Thoracic aorta (tissue), 2 donors: ENCODE results near the gene MEIKIN. TPM values are rescaled to one million over a fixed set of nuclear protein-coding genes. Genes with fewer than 3 reads are reported as not detected.

Experiments
- ATAC-seq: fragments of 150-250 bp; one replicate; pipeline ENCODE4 v1.8.0; 2017; ENCODE audit warnings: low read depth; ENCODE audit not compliant: insufficient number of reproducible peaks, low FRiP score
- DNase-seq: peaks from one replicate; pipeline ENCODE4 v3.0.0-alpha.2; 2020; ENCODE audit warnings: low spot score
- H3K27ac ChIP-seq, 2 donors: fragments of 200-600 bp; sonication (generic); 1 replicate in 1 of 2; 2 replicates in 1 of 2; pipeline ENCODE4 v1.5.1; 2016; ENCODE audit warnings: mild to moderate bottlenecking in 2 of 2, moderate library complexity in 2 of 2
- H3K27me3 ChIP-seq: fragments of 200-600 bp; sonication (generic); replicated peaks from 2 replicates; pipeline ENCODE4 v1.6.0; 2016; ENCODE audit warnings: mild to moderate bottlenecking; ENCODE audit not compliant: insufficient read depth
- H3K36me3 ChIP-seq: fragments of 200-600 bp; sonication (generic); one replicate; pipeline ENCODE4 v1.5.1; 2016
- H3K4me1 ChIP-seq, 2 donors: fragments of 200-600 bp; sonication (generic); 1 replicate in 1 of 2; 2 replicates in 1 of 2; pipeline versions ENCODE4 v1.5.1 to v1.6.0; 2016; ENCODE audit warnings: low read depth in 2 of 2, mild to moderate bottlenecking in 1 of 2; ENCODE audit not compliant: control insufficient read depth in 1 of 2
- H3K4me3 ChIP-seq: fragments of 200-600 bp; sonication (generic); 2 replicates; pipeline ENCODE4 v1.5.1; 2016; ENCODE audit warnings: mild to moderate bottlenecking
- H3K9me3 ChIP-seq: fragments of 200-600 bp; sonication (generic); 2 replicates; pipeline ENCODE4 v1.5.1; 2016
- total RNA-seq, 2 donors: library from RNA; depleted of rRNA; stranded (reverse); fragments of >200 nt; gene quantifications; one replicate each; pipeline versions ENCODE4 v1.1.0 to v1.2.3, GENCODE V29; 2016
- TF ChIP-seq, protein P1 (sequence below): fragments of 200-600 bp; sonication (generic); IDR thresholded peaks from one replicate; pipeline ENCODE4 v1.5.1; 2019; ENCODE audit warnings: antibody characterized with exemption

The MEIKIN gene
- total RNA-seq, 2 donors from 2014 or later = not detected

DNA sequence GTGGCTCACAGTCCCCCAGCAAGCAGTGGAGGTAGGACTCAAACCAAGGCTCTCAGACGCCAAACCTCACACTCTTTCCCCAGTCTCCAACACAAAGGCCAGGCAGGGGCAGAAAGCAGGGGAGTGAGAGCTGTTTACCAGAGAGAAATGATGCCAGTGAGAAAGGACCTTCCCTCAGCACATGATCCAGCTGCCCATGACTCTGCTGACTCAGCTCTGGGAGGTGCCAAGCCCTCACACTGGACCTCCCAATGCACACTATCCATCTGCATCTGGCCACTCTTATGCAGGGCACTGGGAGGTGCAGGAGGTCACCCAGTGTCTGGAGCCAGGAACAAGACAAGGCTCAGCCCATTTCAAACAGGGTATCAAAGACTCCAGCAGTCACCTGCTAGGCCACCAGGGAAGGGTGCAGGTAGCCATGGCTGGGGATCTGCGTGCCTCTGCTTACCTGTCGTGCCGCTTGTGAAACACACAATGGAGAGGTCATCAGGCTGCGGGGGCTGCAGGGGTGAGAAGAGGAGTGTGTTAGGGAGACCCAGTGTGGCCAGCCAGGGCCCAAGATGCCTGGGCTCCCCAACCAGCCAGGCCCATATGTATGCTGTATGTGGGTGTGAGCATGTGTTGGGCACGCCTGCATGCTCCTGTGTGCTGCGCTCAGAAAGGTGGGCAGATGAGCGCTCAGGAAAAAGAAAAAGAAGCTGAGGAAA is 39.6 kb upstream of the MEIKIN start:
- no peak overlapping the region for H3K27ac ChIP-seq
- ATAC-seq = no peak
- H3K27me3 ChIP-seq = no peaks in the 10 kb centered on the region
- no peak overlapping the region for H3K4me3 ChIP-seq
- DNase-seq = no peak
- TF ChIP-seq, protein P1, sequence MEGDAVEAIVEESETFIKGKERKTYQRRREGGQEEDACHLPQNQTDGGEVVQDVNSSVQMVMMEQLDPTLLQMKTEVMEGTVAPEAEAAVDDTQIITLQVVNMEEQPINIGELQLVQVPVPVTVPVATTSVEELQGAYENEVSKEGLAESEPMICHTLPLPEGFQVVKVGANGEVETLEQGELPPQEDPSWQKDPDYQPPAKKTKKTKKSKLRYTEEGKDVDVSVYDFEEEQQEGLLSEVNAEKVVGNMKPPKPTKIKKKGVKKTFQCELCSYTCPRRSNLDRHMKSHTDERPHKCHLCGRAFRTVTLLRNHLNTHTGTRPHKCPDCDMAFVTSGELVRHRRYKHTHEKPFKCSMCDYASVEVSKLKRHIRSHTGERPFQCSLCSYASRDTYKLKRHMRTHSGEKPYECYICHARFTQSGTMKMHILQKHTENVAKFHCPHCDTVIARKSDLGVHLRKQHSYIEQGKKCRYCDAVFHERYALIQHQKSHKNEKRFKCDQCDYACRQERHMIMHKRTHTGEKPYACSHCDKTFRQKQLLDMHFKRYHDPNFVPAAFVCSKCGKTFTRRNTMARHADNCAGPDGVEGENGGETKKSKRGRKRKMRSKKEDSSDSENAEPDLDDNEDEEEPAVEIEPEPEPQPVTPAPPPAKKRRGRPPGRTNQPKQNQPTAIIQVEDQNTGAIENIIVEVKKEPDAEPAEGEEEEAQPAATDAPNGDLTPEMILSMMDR = no peak
- H3K36me3 ChIP-seq = no peaks in the 10 kb centered on the region
- no peaks in the 10 kb centered on the region for H3K9me3 ChIP-seq
- H3K4me1 ChIP-seq = peaks cover 5 to 21% of the 10 kb centered on the region in 2 donors

GRCh38 chr5:131983244-131983771 is 37.8 kb upstream of the MEIKIN start:
- DNase-seq (no peak), ATAC-seq (no peak)
- Histone ChIP-seq H3K27me3 (no peaks in the 10 kb centered on the region), H3K4me3 (no peak overlapping the region), H3K4me1 (peaks cover 5 to 21% of the 10 kb centered on the region in 2 donors), H3K36me3 (no peaks in the 10 kb centered on the region), H3K9me3 (no peaks in the 10 kb centered on the region), H3K27ac (no peak overlapping the region)
- TF ChIP-seq, protein P1 = no peak

GRCh38 chr5:131981516-131981915 is 36.1 kb upstream of the MEIKIN start:
- TF ChIP-seq, protein P1 = no peak
- Histone ChIP-seq H3K9me3 (no peaks in the 10 kb centered on the region), H3K36me3 (no peaks in the 10 kb centered on the region), H3K4me1 (peaks cover 5 to 35% of the 10 kb centered on the region in 2 donors), H3K27me3 (no peaks in the 10 kb centered on the region), H3K4me3 (no peak overlapping the region), H3K27ac (no peak overlapping the region)
- no peak for DNase-seq
- no peak for ATAC-seq

DNA sequence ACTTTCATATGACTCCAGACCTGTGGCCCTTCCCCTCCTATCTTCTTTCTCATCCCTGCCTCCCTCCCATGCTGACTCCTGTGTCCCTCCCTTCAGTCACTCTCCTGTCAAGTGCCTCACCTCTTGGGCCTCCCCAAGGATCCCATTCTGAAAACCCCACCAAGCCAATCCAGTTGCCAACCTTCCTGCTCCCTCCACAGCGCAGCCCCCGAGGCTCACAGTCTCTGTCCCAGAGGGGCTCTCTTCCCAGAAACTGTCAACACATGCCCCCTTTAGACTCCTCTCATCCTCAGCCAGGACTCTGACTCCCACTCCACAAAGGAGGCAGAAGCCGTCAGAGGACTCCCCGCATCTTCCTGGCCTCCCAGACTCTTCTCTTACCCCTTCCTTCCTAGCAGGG is 35.2 kb upstream of the MEIKIN start:
- H3K36me3 ChIP-seq = no peaks in the 10 kb centered on the region
- peaks cover 5 to 36% of the 10 kb centered on the region in 2 donors for H3K4me1 ChIP-seq
- no peak overlapping the region for H3K4me3 ChIP-seq
- TF ChIP-seq, protein P1 = no peak
- no peak for DNase-seq
- no peak for ATAC-seq
- no peak overlapping the region for H3K27ac ChIP-seq
- H3K27me3 ChIP-seq = no peaks in the 10 kb centered on the region
- no peaks in the 10 kb centered on the region for H3K9me3 ChIP-seq

DNA sequence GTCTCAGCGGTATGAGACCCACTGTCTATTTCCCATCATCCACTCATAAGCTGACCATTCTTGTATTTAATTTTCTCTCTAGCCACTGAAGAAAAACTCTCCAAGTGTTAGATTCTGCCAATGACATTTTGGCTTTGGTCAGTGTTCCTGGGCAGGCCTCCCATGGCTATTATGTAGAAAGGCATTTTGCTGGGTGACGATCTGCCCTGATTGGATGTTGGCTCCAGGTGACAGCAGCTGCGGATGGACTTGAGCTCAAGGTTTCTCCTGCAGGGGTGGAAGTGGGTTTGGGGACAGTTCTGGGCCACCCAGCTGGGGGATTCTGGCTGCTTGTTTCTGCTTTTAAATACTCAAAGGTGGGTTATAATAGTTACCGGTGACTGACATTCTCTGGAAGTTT is 34.4 kb upstream of the MEIKIN start:
- Histone ChIP-seq H3K27ac (no peak overlapping the region), H3K4me1 (peaks cover 5 to 36% of the 10 kb centered on the region in 2 donors), H3K4me3 (no peak overlapping the region), H3K27me3 (no peaks in the 10 kb centered on the region), H3K36me3 (no peaks in the 10 kb centered on the region), H3K9me3 (no peaks in the 10 kb centered on the region)
- DNase-seq (no peak), ATAC-seq (no peak)
- TF ChIP-seq, protein P1 = no peak
